PC-3 (cell line): ENCODE results near the gene DCLK3. TPM values are rescaled to one million over a fixed set of nuclear protein-coding genes. Genes with fewer than 3 reads are reported as not detected.

Source experiments
- ATAC-seq: fragments of 200-7000 bp; cut with Tn5 transposase; 2 replicates; pipeline ENCODE4 v1.9.1; 2020; ENCODE audit warnings: mild to moderate bottlenecking, moderate library complexity
- BruUV-seq: library from RNA; stranded (reverse); fragments of 400-500 nt; replicated peaks from 2 replicates; lab custom pipeline; 2021; lab: Mats Ljungman, UMichigan
- CTCF ChIA-PET: fragments of 300-600 bp; sonication (Branson Sonifier 250); formaldehyde crosslinking; loops from one replicate; lab custom pipeline; 2022; ENCODE audit warnings: antibody characterized with exemption; lab: Charles Lee
- POLR2A ChIA-PET: fragments of 300-600 bp; sonication (Branson Sonifier 250); formaldehyde crosslinking; loops from one replicate; lab custom pipeline; 2022; ENCODE audit warnings: antibody characterized with exemption; ENCODE audit not compliant: unreplicated experiment; lab: Charles Lee
- DNase-seq: peaks from one replicate; pipeline ENCODE4 v3.0.0-alpha.2; 2015
- H2AFZ ChIP-seq: fragments of 300-600 bp; sonication (generic); 2 replicates; pipeline ENCODE4 v1.6.0; 2016; ENCODE audit warnings: antibody characterized with exemption, low read length
- H3F3A ChIP-seq: fragments of 300-600 bp; sonication (generic); one replicate; pipeline ENCODE4 v1.6.0; 2017; ENCODE audit warnings: antibody characterized with exemption, low read length, control low read depth, mild to moderate bottlenecking; ENCODE audit not compliant: unreplicated experiment
- H3K27ac ChIP-seq: fragments of 300-600 bp; sonication (generic); 2 replicates; pipeline ENCODE4 v1.5.1; 2016; ENCODE audit warnings: mild to moderate bottlenecking, low read length
- H3K27me3 ChIP-seq: fragments of 300-600 bp; sonication (generic); 2 replicates; pipeline ENCODE4 v1.6.1; 2016; ENCODE audit warnings: low read length, mixed read lengths
- H3K36me3 ChIP-seq: fragments of 300-600 bp; sonication (generic); 2 replicates; pipeline ENCODE4 v1.6.1; 2016; ENCODE audit warnings: low read depth, mixed run types, low read length, mixed read lengths
- H3K4me1 ChIP-seq: fragments of 300-600 bp; sonication (generic); 2 replicates; pipeline ENCODE4 v1.5.1; 2016; ENCODE audit warnings: low read length; ENCODE audit not compliant: insufficient read depth
- H3K4me2 ChIP-seq: fragments of 300-600 bp; sonication (generic); 2 replicates; pipeline ENCODE4 v1.6.0; 2016; ENCODE audit warnings: low read length
- H3K4me3 ChIP-seq: fragments of 300-600 bp; sonication (generic); 2 replicates; pipeline ENCODE4 v1.5.1; 2016; ENCODE audit warnings: mild to moderate bottlenecking, low read length, mixed read lengths
- H3K79me2 ChIP-seq: fragments of 300-600 bp; sonication (generic); 2 replicates; pipeline ENCODE4 v1.6.1; 2017; ENCODE audit warnings: low read length, mixed read lengths
- H3K9ac ChIP-seq: fragments of 300-600 bp; sonication (generic); 2 replicates; pipeline ENCODE4 v1.6.0; 2016; ENCODE audit warnings: mild to moderate bottlenecking, low read length
- H3K9me2 ChIP-seq: fragments of 300-600 bp; sonication (generic); replicated peaks from 2 replicates; pipeline ENCODE4 v1.6.1; 2016; ENCODE audit warnings: mixed run types, low read length, mixed read lengths
- H3K9me3 ChIP-seq: fragments of 300-600 bp; sonication (generic); 2 replicates; pipeline ENCODE4 v1.6.1; 2016; ENCODE audit warnings: low read length, mixed read lengths
- H4K20me1 ChIP-seq: fragments of 300-600 bp; sonication (generic); 2 replicates; pipeline ENCODE4 v1.6.1; 2016; ENCODE audit warnings: low read length, mixed read lengths
- EZH2 ChIP-seq: fragments of 300-600 bp; sonication (generic); IDR thresholded peaks from one replicate; pipeline ENCODE4 v1.6.1; 2017; ENCODE audit warnings: antibody characterized with exemption, mild to moderate bottlenecking, low read length; ENCODE audit not compliant: unreplicated experiment
- EZH2phosphoT487 ChIP-seq: fragments of 300-600 bp; sonication (generic); IDR thresholded peaks from 2 replicates; pipeline ENCODE4 v1.6.1; 2018; ENCODE audit warnings: mild to moderate bottlenecking, antibody characterized with exemption, low read length, borderline replicate concordance
- intact Hi-C: fragments of 100-400 bp; cut with micrococcal nuclease; formaldehyde crosslinking; loops from 2 replicates; pipeline ENCODE4 v1.9.0; 2023
- total RNA-seq: library from RNA; depleted of rRNA; stranded (reverse); fragments of >200 nt; gene quantifications from 2 replicates; pipeline ENCODE4 v1.2.3, GENCODE V29; 2014
- TF ChIP-seq, protein P1 (sequence below): fragments of 300-600 bp; sonication (generic); conservative IDR thresholded peaks from 2 replicates; pipeline ENCODE4 v1.5.1; 2017; ENCODE audit warnings: antibody characterized with exemption, low read depth, mild to moderate bottlenecking, low read length

The DCLK3 gene
- total RNA-seq, 1 experiment from 2014 or later, result not detected

DNA sequence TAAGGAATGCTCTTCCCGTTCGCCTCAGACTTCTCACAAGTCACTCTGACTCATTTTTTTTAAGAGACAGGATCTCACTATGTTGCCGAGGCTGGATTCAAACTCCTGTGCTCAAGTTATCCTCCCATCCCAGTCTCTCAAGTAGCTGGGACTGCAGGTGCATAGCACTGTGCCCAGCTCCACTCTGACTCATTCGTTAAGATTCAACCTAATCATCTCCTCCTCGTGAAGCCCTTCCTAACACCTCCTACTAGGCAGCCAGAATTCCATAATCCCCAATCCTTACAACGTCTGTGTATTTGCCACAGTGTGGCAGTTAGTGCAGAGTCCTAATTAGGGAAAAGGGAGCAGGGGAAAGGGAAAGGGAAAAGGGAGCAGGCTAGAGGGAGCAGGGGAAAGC, 26.4 kb upstream of the DCLK3 start:
- H3K79me2 ChIP-seq, result no peaks in the 10 kb centered on the region
- H4K20me1 ChIP-seq, result no peaks in the 10 kb centered on the region
- no peak overlapping the region for H3K4me3 ChIP-seq
- POLR2A ChIA-PET, result no interaction called here
- peaks cover 23% of the 10 kb centered on the region; the same call in 1 of the 2 replicates for H3K27me3 ChIP-seq
- no peak overlapping the region for H2AFZ ChIP-seq
- CTCF ChIA-PET, result no interaction called here
- no peaks in the 10 kb centered on the region for H3K9me3 ChIP-seq
- BruUV-seq, result no TSS peak
- intact Hi-C loops, result no loop called here
- TF ChIP-seq, protein P1, sequence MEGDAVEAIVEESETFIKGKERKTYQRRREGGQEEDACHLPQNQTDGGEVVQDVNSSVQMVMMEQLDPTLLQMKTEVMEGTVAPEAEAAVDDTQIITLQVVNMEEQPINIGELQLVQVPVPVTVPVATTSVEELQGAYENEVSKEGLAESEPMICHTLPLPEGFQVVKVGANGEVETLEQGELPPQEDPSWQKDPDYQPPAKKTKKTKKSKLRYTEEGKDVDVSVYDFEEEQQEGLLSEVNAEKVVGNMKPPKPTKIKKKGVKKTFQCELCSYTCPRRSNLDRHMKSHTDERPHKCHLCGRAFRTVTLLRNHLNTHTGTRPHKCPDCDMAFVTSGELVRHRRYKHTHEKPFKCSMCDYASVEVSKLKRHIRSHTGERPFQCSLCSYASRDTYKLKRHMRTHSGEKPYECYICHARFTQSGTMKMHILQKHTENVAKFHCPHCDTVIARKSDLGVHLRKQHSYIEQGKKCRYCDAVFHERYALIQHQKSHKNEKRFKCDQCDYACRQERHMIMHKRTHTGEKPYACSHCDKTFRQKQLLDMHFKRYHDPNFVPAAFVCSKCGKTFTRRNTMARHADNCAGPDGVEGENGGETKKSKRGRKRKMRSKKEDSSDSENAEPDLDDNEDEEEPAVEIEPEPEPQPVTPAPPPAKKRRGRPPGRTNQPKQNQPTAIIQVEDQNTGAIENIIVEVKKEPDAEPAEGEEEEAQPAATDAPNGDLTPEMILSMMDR, result no peak
- TF ChIP-seq EZH2 (no peak), EZH2phosphoT487 (no peak)
- no peak for DNase-seq
- no peak overlapping the region for H3K9ac ChIP-seq
- H3F3A ChIP-seq, result no peaks in the 10 kb centered on the region
- no peak overlapping the region for H3K27ac ChIP-seq
- no peaks in the 10 kb centered on the region for H3K36me3 ChIP-seq
- no peaks in the 10 kb centered on the region for H3K4me1 ChIP-seq
- H3K4me2 ChIP-seq, result no peak overlapping the region
- H3K9me2 ChIP-seq, result no peaks in the 10 kb centered on the region
- ATAC-seq, result no peak

DNA sequence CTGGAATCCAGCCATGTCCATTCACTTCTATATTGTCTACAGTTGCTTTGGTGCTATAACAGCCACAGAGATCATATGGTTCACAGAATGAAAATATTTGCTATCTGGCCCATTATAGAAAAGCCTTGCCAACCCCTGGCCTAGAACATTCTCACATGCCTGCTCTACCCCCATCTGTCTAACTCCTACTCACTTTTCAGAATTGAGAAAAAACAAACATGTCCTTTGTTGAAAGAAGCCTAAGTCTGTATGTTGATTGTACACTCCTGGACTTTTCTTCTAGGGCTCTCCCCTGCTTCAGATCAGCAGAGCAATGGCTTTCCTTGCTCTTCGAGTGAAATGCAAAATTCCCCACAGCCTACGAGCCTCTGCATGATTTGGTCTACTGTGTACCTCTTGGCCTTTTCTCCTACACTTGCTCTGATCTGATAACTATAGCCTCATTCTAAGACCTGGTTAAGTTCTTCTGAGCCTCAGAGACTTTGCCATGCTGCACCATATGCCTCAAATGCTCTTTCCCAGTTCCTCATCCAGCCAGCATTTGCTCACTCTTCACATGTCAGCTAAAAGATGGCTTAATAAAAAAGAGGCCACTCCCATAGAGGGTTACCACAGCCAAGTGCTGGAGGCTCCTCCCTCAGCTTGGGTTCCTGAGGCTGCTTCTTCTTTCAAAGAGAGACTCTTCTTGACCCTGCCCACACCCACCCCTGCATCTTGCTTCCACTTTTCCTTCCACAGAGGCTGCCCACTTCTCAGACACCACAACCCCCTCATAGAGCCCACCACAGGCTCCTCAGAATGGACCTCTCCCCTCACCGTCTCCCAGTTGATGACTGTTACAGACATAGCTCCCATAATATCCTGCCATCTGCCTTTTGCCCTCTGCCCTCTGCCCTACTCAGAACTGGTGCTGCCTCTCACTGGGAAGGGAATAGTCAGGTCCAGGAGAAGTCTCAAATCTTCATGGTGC, 22.9 kb upstream of the DCLK3 start:
- Histone ChIP-seq H4K20me1 (no peaks in the 10 kb centered on the region), H3K9me2 (no peaks in the 10 kb centered on the region), H3K4me1 (no peaks in the 10 kb centered on the region), H3F3A (no peaks in the 10 kb centered on the region), H3K4me2 (no peak overlapping the region), H3K27me3 (peaks cover 47% of the 10 kb centered on the region; the same call in 1 of the 2 replicates), H2AFZ (no peak overlapping the region), H3K9me3 (no peaks in the 10 kb centered on the region), H3K27ac (no peak overlapping the region), H3K4me3 (no peak overlapping the region), H3K36me3 (no peaks in the 10 kb centered on the region), H3K9ac (no peak overlapping the region), H3K79me2 (no peaks in the 10 kb centered on the region)
- intact Hi-C loops, result no loop called here
- CTCF ChIA-PET, result no interaction called here
- DNase-seq (no peak), ATAC-seq (no peak)
- BruUV-seq, result no TSS peak
- POLR2A ChIA-PET, result no interaction called here
- TF ChIP-seq, protein P1, result no peak
- no peak for TF ChIP-seq EZH2
- no peak for TF ChIP-seq EZH2phosphoT487

DNA sequence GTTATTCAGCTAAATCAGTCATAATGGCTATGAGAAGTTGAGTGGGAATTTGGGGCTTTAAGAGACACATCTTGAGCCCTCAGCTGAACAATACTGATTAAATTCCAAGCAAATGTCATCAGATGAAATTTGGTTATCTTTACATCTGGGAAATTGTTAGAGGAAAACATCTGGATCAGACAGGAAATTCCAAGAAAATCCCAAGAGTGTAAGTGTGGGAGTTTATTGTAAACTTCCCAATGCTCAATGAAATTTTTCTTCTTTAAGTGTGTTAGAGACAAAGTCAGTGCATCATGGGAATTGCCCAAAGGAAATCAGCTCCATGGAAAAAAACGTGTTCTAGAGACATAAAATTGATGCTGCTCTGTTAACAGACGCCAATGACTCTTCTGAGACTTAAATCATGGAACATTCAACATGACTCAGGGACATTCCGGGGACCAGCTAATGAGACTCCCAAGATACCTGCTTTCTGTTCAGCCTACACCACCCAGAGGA, 19.8 kb upstream of the DCLK3 start:
- no peak for DNase-seq
- H3F3A ChIP-seq, result no peaks in the 10 kb centered on the region
- no peak overlapping the region for H2AFZ ChIP-seq
- no peaks in the 10 kb centered on the region for H4K20me1 ChIP-seq
- H3K9me2 ChIP-seq, result no peaks in the 10 kb centered on the region
- H3K36me3 ChIP-seq, result no peaks in the 10 kb centered on the region
- BruUV-seq, result no TSS peak
- no peaks in the 10 kb centered on the region for H3K79me2 ChIP-seq
- H3K27me3 ChIP-seq, result peaks cover 35% of the 10 kb centered on the region
- H3K4me2 ChIP-seq, result no peak overlapping the region
- no peak overlapping the region for H3K27ac ChIP-seq
- no peak overlapping the region for H3K9ac ChIP-seq
- CTCF ChIA-PET, result no interaction called here
- intact Hi-C loops, result no loop called here
- TF ChIP-seq, protein P1, result no peak
- TF ChIP-seq EZH2, result no peak
- no peak for TF ChIP-seq EZH2phosphoT487
- POLR2A ChIA-PET, result no interaction called here
- H3K4me1 ChIP-seq, result no peaks in the 10 kb centered on the region
- no peak overlapping the region for H3K4me3 ChIP-seq
- H3K9me3 ChIP-seq, result no peaks in the 10 kb centered on the region
- ATAC-seq, result no peak
